CD4-positive, alpha-beta T cell (primary cell): ENCODE data around the gene PDCD6IP. TPM values are rescaled to one million over a fixed set of nuclear protein-coding genes. Genes with fewer than 3 reads are reported as not detected.
"Not testable (repeated sequence)": the region's sequence is repeated elsewhere in the genome, so short reads cannot be mapped to it uniquely, and the experiment has no call there.

ENCODE experiments used
- ATAC-seq: fragments of 200-7000 bp; cut with Tn5 transposase; one replicate; pipeline ENCODE4 v1.10.0; 2022; ENCODE audit warnings: mild to moderate bottlenecking; ENCODE audit not compliant: poor library complexity
- CTCF ChIA-PET: fragments of 350-600 bp; sonication (Branson Sonifier 250); formaldehyde crosslinking; loops from one replicate; lab custom pipeline; 2021; ENCODE audit warnings: antibody characterized with exemption, inconsistent platforms; lab: Charles Lee
- POLR2A ChIA-PET: fragments of 350-600 bp; sonication (Branson Sonifier 250); formaldehyde crosslinking; loops from one replicate; lab custom pipeline; 2021; ENCODE audit warnings: antibody characterized with exemption, inconsistent platforms; lab: Charles Lee
- DNase-seq, 14 experiments: peaks; one replicate each; pipeline ENCODE4 v3.0.0-alpha.2; 2013 to 2020; ENCODE audit warnings: mixed read lengths in 2 of 14
- H3K27ac ChIP-seq, 2 donors: one replicate each; pipeline versions ENCODE4 v1.5.1 to v1.7.0; 2013; ENCODE audit warnings: low read length in 2 of 2, low read depth in 1 of 2, mild to moderate bottlenecking in 1 of 2
- H3K27me3 ChIP-seq, 2 experiments: 1 replicate in 1 of 2; 2 replicates in 1 of 2; pipeline versions ENCODE4 v1.6.1 to v1.7.0; 2013; ENCODE audit warnings: low read length in 2 of 2, control low read depth in 1 of 2, mild to moderate bottlenecking in 1 of 2, moderate library complexity in 1 of 2; ENCODE audit not compliant: insufficient read depth in 2 of 2, control insufficient read depth in 1 of 2
- H3K36me3 ChIP-seq: one replicate; pipeline ENCODE4 v1.6.1; 2013; ENCODE audit warnings: low read length, control low read depth; ENCODE audit not compliant: insufficient read depth
- H3K4me1 ChIP-seq: one replicate; pipeline ENCODE4 v1.6.1; 2013; ENCODE audit warnings: low read length, control low read depth; ENCODE audit not compliant: insufficient read depth
- H3K4me3 ChIP-seq: one replicate; pipeline ENCODE4 v1.5.1; 2013; ENCODE audit warnings: mild to moderate bottlenecking, low read length, moderate library complexity
- H3K9me3 ChIP-seq, 2 experiments: 1 replicate in 1 of 2; 2 replicates in 1 of 2; pipeline versions ENCODE4 v1.6.1 to v1.7.0; 2013; ENCODE audit warnings: low read length in 2 of 2, mild to moderate bottlenecking in 2 of 2, control low read depth in 1 of 2, moderate library complexity in 1 of 2; ENCODE audit not compliant: control insufficient read depth in 1 of 2, insufficient read depth in 1 of 2
- H3K27ac Mint-ChIP-seq: one replicate; pipeline ENCODE4 v1.8.0; 2020; ENCODE audit warnings: mixed read lengths
- H3K27me3 Mint-ChIP-seq: one replicate; pipeline ENCODE4 v1.8.0; 2021; ENCODE audit warnings: mixed read lengths
- H3K36me3 Mint-ChIP-seq: one replicate; pipeline ENCODE4 v1.8.0; 2021; ENCODE audit warnings: low read depth, mixed read lengths
- H3K4me1 Mint-ChIP-seq: one replicate; pipeline ENCODE4 v1.8.0; 2021; ENCODE audit warnings: low read depth, mixed read lengths
- H3K4me3 Mint-ChIP-seq: one replicate; pipeline ENCODE4 v1.8.0; 2020; ENCODE audit warnings: mild to moderate bottlenecking, mixed read lengths
- H3K9me3 Mint-ChIP-seq: one replicate; pipeline ENCODE4 v1.8.0; 2020; ENCODE audit warnings: mixed read lengths
- intact Hi-C, 2 experiments: fragments of 100-400 bp; cut with DNase I in 1 of 2; cut with micrococcal nuclease in 1 of 2; formaldehyde crosslinking; loops; one replicate each; pipeline versions ENCODE4 v1.15.1 to v1.9.0; 2023 to 2025; cut with DNase I, micrococcal nuclease
- total RNA-seq, 174 experiments: library from RNA in 2 of 174; stranded (reverse) in 2 of 174; gene quantifications; one replicate each; pipeline ENCODE4 v1.2.3 and lab custom pipeline; 2021 to 2026
- TF ChIP-seq, protein P1 (sequence below): fragments of 200-600 bp; IDR thresholded peaks from one replicate; pipeline ENCODE4 v1.8.0; 2022; ENCODE audit warnings: antibody characterized with exemption, mild to moderate bottlenecking

Gene PDCD6IP
- total RNA-seq, 2 experiments from 2014 or later = 109 to 112 TPM

DNA sequence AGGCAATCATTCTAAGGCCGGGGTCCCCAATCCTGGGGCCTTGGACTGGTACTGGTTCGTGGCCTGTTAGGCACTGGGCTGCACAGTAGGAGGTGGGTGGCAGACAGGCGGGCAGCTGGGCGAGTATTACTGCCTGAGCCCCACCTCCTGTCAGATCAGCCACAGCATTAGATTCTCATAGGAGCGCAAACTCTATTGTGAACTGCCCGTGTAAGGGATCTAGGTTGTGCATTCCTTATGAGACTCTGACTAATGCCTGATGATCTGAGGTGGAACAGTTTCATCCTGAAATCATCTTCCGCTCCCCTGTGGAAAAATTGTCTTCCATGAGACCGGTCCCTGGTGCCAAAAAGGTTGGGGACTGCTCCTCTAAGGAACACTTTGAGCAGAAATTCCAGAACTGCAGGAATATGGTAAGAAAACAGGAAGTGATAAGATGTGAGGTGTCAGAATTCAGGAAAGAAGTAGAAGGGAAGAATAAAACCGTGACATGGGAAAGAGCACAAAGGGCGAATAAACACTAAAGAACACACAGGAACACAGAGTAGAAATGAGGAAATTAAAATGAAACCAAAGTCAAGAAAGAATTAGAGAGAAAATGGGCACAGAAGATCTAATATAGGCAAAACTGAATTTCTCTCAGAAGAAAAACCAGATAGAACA lies 57.6 kb downstream of the PDCD6IP start:
- H3K27ac Mint-ChIP-seq = peak overlapping the region; percentile 74
- POLR2A ChIA-PET = interaction anchor here (1.0 kb wide), 1 partner anchor 58 kb away, joined by 3 read pairs; the partner anchor contains the start of gene PDCD6IP
- intact Hi-C loops = no loop called here

DNA sequence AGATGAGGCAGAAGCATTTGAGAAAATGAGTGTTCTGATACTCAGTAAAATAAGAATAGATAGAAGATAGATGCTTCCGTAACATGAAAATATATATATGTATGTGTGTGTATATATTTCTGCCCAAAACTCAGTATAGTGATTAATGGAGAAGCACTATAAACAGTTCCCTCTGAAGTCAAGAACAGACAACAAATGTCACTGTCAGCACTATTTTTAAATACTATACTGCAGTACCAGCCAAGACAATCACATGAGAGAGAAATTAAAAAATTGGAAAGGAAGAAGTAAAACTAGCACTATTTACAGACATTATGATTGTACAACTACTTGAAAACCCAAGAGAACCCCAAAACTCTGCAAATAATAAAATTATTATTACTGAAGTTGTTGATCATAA lies 59.3 kb downstream of the PDCD6IP start:
- H3K27ac Mint-ChIP-seq, H3K9me3 ChIP-seq, ATAC-seq, H3K9me3 Mint-ChIP-seq, CTCF ChIA-PET, H3K27me3 Mint-ChIP-seq, DNase-seq, H3K4me1 ChIP-seq, H3K4me3 ChIP-seq, H3K4me3 Mint-ChIP-seq, intact Hi-C loops, POLR2A ChIA-PET, H3K27me3 ChIP-seq, H3K27ac ChIP-seq: not testable (repeated sequence)
- H3K36me3 Mint-ChIP-seq = peaks cover 72% of the 10 kb centered on the region
- peaks cover 24% of the 10 kb centered on the region for H3K4me1 Mint-ChIP-seq
- H3K36me3 ChIP-seq = peaks cover 44% of the 10 kb centered on the region

More for the DNA sequence above, 57.6 kb downstream of the PDCD6IP start:
- H3K4me1 ChIP-seq = no peaks in the 10 kb centered on the region
- no peak overlapping the region for H3K4me3 ChIP-seq
- no peaks in the 10 kb centered on the region for H3K27me3 Mint-ChIP-seq
- H3K9me3 Mint-ChIP-seq = no peaks in the 10 kb centered on the region
- CTCF ChIA-PET = no interaction called here
- DNase-seq (no peak), ATAC-seq (no peak)
- no peaks in the 10 kb centered on the region for H3K9me3 ChIP-seq
- H3K36me3 ChIP-seq = peaks cover 42% of the 10 kb centered on the region
- peaks cover 33% of the 10 kb centered on the region for H3K4me1 Mint-ChIP-seq
- peak overlapping the region in 1 of 2 donors; percentile 29 for H3K27ac ChIP-seq
- H3K27me3 ChIP-seq = no peaks in the 10 kb centered on the region
- no peak overlapping the region for H3K4me3 Mint-ChIP-seq
- peaks cover 76% of the 10 kb centered on the region for H3K36me3 Mint-ChIP-seq
- TF ChIP-seq, protein P1, sequence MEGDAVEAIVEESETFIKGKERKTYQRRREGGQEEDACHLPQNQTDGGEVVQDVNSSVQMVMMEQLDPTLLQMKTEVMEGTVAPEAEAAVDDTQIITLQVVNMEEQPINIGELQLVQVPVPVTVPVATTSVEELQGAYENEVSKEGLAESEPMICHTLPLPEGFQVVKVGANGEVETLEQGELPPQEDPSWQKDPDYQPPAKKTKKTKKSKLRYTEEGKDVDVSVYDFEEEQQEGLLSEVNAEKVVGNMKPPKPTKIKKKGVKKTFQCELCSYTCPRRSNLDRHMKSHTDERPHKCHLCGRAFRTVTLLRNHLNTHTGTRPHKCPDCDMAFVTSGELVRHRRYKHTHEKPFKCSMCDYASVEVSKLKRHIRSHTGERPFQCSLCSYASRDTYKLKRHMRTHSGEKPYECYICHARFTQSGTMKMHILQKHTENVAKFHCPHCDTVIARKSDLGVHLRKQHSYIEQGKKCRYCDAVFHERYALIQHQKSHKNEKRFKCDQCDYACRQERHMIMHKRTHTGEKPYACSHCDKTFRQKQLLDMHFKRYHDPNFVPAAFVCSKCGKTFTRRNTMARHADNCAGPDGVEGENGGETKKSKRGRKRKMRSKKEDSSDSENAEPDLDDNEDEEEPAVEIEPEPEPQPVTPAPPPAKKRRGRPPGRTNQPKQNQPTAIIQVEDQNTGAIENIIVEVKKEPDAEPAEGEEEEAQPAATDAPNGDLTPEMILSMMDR = no peak

DNA sequence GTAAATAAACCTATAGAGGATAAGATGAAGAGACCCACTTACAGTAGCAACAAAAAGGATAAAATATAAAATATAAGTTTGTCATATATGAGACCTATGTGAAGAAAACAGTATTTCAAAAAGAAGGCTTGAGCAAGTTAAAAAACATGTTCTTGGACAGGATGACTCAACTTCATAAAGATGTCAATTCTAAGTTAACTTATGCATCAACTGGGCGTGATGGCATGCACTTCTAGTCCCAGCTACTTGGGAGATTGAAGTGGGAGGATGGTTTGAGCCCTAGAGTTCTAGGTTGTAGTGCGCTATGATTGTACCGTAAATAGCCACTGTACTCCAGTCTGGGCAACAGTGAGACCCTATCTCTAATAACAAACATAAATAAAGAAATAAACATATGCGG lies 59.7 kb downstream of the PDCD6IP start:
- H3K27me3 Mint-ChIP-seq = no peaks in the 10 kb centered on the region
- intact Hi-C loops = no loop called here
- no peak overlapping the region for H3K27ac Mint-ChIP-seq
- POLR2A ChIA-PET = no interaction called here
- no peak for ATAC-seq
- CTCF ChIA-PET = no interaction called here
- Histone ChIP-seq H3K27ac (no peak overlapping the region), H3K4me1 (no peaks in the 10 kb centered on the region), H3K9me3 (no peaks in the 10 kb centered on the region), H3K27me3 (no peaks in the 10 kb centered on the region), H3K36me3 (peaks cover 45% of the 10 kb centered on the region), H3K4me3 (no peak overlapping the region)
- H3K36me3 Mint-ChIP-seq = peaks cover 74% of the 10 kb centered on the region
- no peak overlapping the region for H3K4me3 Mint-ChIP-seq
- no peak for DNase-seq
- TF ChIP-seq, protein P1 = no peak
- peaks cover 24% of the 10 kb centered on the region for H3K4me1 Mint-ChIP-seq
- H3K9me3 Mint-ChIP-seq = no peaks in the 10 kb centered on the region
